SU-DHL-6 (cell line): ENCODE results near the gene LUC7L.
"Not testable (repeated sequence)": the region's sequence is repeated elsewhere in the genome, so short reads cannot be mapped to it uniquely, and the experiment has no call there.

Experiments
- H2AFZ ChIP-seq: fragments of 200-600 bp; sonication (generic); 2 replicates; pipeline ENCODE4 v1.6.1; 2014; ENCODE audit warnings: low read depth, mild to moderate bottlenecking, moderate library complexity, mixed read lengths, antibody characterized with exemption, low read length; ENCODE audit not compliant: severe bottlenecking
- H3F3A ChIP-seq: fragments of 200-600 bp; shearing (Covaris generic); 2 replicates; pipeline ENCODE4 v1.6.0; 2016; ENCODE audit warnings: antibody characterized with exemption, mild to moderate bottlenecking; ENCODE audit not compliant: insufficient read depth
- H3K27ac ChIP-seq: fragments of 200-600 bp; sonication (generic); 2 replicates; pipeline ENCODE4 v1.5.1; 2016; ENCODE audit warnings: low read depth, mild to moderate bottlenecking, low read length, moderate library complexity, mixed read lengths
- H3K27me3 ChIP-seq: fragments of 200-600 bp; sonication (generic), shearing (Covaris generic); 2 replicates; pipeline ENCODE4 v1.6.0; 2014; ENCODE audit warnings: mild to moderate bottlenecking, low read length
- H3K36me3 ChIP-seq: fragments of 200-600 bp; sonication (generic); 2 replicates; pipeline ENCODE4 v1.6.1; 2014; ENCODE audit warnings: mild to moderate bottlenecking, low read length, mixed read lengths
- H3K4me2 ChIP-seq: fragments of 300-600, 200-600 bp; shearing (Covaris generic), sonication (generic); 2 replicates; pipeline ENCODE4 v1.6.0; 2014; ENCODE audit warnings: low read length, low read depth, mild to moderate bottlenecking; ENCODE audit not compliant: poor library complexity, severe bottlenecking
- H3K4me3 ChIP-seq: fragments of 200-600 bp; sonication (generic); 2 replicates; pipeline ENCODE4 v1.5.1; 2014; ENCODE audit warnings: antibody characterized with exemption, low read length, mild to moderate bottlenecking, mixed read lengths; ENCODE audit not compliant: insufficient read depth, poor library complexity, severe bottlenecking
- H3K79me2 ChIP-seq: fragments of 200-600 bp; sonication (generic); 2 replicates; pipeline ENCODE4 v1.6.1; 2014; ENCODE audit warnings: mild to moderate bottlenecking, low read length, moderate library complexity; ENCODE audit not compliant: insufficient read depth
- H3K9ac ChIP-seq: fragments of 200-600 bp; sonication (generic); 2 replicates; pipeline ENCODE4 v1.7.0; 2014; ENCODE audit warnings: mild to moderate bottlenecking, low read length
- H3K9me2 ChIP-seq: fragments of 200-600 bp; sonication (generic); replicated peaks from 2 replicates; pipeline ENCODE4 v1.6.1; 2014; ENCODE audit warnings: low read length; ENCODE audit not compliant: insufficient read depth
- H3K9me3 ChIP-seq: fragments of 200-600 bp; sonication (generic); 2 replicates; pipeline ENCODE4 v1.6.1; 2014; ENCODE audit warnings: low read length, mixed read lengths; ENCODE audit not compliant: insufficient read depth
- H4K20me1 ChIP-seq: fragments of 200-600 bp; sonication (generic); 2 replicates; pipeline ENCODE4 v1.6.1; 2014; ENCODE audit warnings: low read depth, mild to moderate bottlenecking, antibody characterized with exemption, low read length, moderate library complexity, mixed read lengths
- EZH2phosphoT487 ChIP-seq: fragments of 200-600 bp; sonication (generic), shearing (Covaris generic); conservative IDR thresholded peaks from 2 replicates; pipeline ENCODE4 v1.6.1; 2018; ENCODE audit warnings: mild to moderate bottlenecking, antibody characterized with exemption, low read length, moderate library complexity, mixed read lengths
- TF ChIP-seq, protein P1 (sequence below): fragments of 200-600 bp; sonication (generic); IDR thresholded peaks from one replicate; pipeline ENCODE4 v1.5.1; 2017; ENCODE audit warnings: antibody characterized with exemption, mild to moderate bottlenecking, low read length, moderate library complexity; ENCODE audit not compliant: insufficient read depth, poor library complexity, severe bottlenecking

The LUC7L gene

DNA sequence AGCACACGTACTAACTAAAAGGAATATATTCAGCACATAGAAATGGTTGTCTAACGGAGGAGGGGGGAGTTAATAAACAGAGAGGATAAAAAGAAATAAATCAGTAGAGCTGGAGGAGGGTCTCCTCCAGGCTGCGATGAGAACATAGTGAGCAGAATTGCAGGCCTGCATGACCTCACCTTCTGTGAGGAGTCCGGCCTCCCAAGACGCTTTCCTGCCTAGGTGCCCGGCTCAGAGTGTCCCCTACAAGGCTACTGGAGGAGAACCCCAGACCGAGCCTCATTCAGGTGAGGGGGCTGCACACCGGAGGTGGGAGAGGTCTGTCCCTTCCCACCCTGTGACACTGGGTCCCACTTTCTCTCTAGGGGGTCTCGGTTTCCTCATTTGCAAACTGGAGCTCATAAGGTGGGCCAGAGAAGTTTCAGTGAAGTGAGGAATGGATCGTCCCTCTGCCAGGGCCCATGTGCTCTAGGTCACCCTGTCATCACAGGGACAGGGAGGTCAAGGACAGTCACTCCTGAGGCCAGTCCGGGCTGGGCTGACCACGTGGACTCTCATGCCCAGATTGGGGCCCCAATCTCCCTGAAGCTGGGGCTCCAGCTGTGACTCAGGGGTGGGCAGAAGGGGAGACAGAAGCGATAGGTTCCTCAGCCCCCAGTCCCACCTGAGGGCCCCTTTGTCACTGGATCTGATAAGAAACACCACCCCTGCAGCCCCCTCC lies 66.8 kb downstream of the LUC7L start:
- Histone ChIP-seq H3F3A (no peaks in the 10 kb centered on the region), H3K36me3 (no peaks in the 10 kb centered on the region), H3K27ac (no peak overlapping the region), H3K9ac (no peak overlapping the region), H3K4me2 (no peak overlapping the region), H3K9me3 (no peaks in the 10 kb centered on the region), H3K4me3 (no peak overlapping the region), H4K20me1 (no peaks in the 10 kb centered on the region), H2AFZ (no peak overlapping the region), H3K9me2 (no peaks in the 10 kb centered on the region), H3K27me3 (no peaks in the 10 kb centered on the region), H3K79me2 (no peaks in the 10 kb centered on the region)
- TF ChIP-seq EZH2phosphoT487, result no peak
- TF ChIP-seq, protein P1, sequence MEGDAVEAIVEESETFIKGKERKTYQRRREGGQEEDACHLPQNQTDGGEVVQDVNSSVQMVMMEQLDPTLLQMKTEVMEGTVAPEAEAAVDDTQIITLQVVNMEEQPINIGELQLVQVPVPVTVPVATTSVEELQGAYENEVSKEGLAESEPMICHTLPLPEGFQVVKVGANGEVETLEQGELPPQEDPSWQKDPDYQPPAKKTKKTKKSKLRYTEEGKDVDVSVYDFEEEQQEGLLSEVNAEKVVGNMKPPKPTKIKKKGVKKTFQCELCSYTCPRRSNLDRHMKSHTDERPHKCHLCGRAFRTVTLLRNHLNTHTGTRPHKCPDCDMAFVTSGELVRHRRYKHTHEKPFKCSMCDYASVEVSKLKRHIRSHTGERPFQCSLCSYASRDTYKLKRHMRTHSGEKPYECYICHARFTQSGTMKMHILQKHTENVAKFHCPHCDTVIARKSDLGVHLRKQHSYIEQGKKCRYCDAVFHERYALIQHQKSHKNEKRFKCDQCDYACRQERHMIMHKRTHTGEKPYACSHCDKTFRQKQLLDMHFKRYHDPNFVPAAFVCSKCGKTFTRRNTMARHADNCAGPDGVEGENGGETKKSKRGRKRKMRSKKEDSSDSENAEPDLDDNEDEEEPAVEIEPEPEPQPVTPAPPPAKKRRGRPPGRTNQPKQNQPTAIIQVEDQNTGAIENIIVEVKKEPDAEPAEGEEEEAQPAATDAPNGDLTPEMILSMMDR, result no peak

DNA sequence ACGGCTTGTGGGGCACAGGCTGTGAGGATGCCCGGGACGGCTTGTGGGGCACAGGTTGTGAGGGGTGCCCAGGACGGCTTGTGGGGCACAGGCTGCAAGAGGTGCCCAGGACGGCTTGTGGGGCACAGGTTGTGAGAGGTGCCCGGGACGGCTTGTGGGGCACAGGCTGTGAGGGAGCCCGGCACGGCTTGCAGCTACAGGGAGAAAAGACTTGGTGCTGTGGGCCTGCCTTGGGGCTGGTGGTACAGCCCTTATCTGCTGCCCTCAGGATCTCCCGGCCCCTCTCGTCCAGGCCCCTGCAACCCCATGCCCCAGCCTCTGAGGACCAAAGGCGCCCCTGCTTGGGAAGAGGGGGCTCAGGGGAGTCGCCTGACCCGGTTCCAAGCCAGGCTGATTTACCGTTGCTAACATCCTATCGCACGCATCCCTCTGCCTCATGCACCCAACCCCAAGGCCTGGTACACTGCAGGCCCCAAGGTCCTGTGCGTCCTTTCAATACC lies 68.5 kb downstream of the LUC7L start:
- no peaks in the 10 kb centered on the region for H3K9me2 ChIP-seq
- no peak overlapping the region for H3K4me3 ChIP-seq
- no peak overlapping the region for H3K9ac ChIP-seq
- no peak overlapping the region for H3K4me2 ChIP-seq
- H2AFZ ChIP-seq, result no peak overlapping the region
- H3F3A ChIP-seq, result no peaks in the 10 kb centered on the region
- no peaks in the 10 kb centered on the region for H3K9me3 ChIP-seq
- no peaks in the 10 kb centered on the region for H3K36me3 ChIP-seq
- no peaks in the 10 kb centered on the region for H4K20me1 ChIP-seq
- H3K79me2 ChIP-seq, result no peaks in the 10 kb centered on the region
- no peak for TF ChIP-seq EZH2phosphoT487
- TF ChIP-seq, protein P1, result no peak
- H3K27me3 ChIP-seq, result no peaks in the 10 kb centered on the region
- H3K27ac ChIP-seq, result no peak overlapping the region

DNA sequence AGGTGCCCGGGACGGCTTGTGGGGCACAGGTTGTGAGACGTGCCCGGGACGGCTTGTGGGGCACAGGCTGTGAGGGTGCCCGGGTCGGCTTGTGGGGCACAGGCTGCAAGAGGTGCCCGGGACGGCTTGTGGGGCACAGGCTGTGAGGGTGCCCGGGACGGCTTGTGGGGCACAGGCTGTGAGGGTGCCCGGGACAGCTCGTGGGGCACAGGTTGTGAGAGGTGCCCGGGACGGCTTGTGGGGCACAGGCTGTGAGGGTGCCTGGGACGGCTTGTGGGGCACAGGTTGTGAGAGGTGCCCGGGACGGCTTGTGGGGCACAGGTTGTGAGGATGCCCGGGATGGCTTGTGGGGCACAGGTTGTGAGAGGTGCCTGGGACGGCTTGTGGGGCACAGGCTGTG lies 69.0 kb downstream of the LUC7L start:
- not testable (repeated sequence) for H3K27me3 ChIP-seq

DNA sequence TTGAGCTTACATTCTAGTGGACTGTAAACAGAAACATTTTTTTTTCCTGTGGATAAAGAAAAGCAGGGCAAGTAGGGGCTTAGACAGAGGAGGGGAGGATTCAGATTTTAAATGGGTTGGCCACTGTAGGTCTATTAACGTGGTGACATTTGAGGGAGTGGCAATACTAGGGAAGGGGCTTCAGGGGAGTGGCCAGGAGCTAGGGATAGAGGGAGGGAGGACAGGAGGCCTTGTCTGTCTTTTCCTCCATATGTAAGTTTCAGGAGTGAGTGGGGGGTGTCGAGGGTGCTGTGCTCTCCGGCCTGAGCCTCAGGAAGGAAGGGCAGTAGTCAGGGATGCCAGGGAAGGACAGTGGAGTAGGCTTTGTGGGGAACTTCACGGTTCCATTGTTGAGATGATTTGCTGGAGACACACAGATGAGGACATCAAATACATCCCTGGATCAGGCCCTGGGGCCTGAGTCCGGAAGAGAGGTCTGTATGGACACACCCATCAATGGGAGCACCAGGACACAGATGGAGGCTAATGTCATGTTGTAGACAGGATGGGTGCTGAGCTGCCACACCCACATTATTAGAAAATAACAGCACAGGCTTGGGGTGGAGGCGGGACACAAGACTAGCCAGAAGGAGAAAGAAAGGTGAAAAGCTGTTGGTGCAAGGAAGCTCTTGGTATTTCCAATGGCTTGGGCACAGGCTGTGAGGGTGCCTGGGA lies 70.0 kb downstream of the LUC7L start:
- Histone ChIP-seq H3K4me3 (no peak overlapping the region), H4K20me1 (no peaks in the 10 kb centered on the region), H3F3A (no peaks in the 10 kb centered on the region), H3K9me2 (no peaks in the 10 kb centered on the region), H3K9me3 (no peaks in the 10 kb centered on the region), H3K36me3 (no peaks in the 10 kb centered on the region), H2AFZ (no peak overlapping the region), H3K4me2 (no peak overlapping the region), H3K9ac (no peak overlapping the region), H3K27me3 (no peaks in the 10 kb centered on the region), H3K27ac (no peak overlapping the region), H3K79me2 (no peaks in the 10 kb centered on the region)
- TF ChIP-seq EZH2phosphoT487, result no peak
- TF ChIP-seq, protein P1, result no peak

More for the DNA sequence above, 69.0 kb downstream of the LUC7L start:
- H3K36me3 ChIP-seq, H3K9ac ChIP-seq, H3K27ac ChIP-seq, H3K4me2 ChIP-seq, H3K9me2 ChIP-seq, H3K4me3 ChIP-seq, H2AFZ ChIP-seq, H4K20me1 ChIP-seq, H3K9me3 ChIP-seq, H3K79me2 ChIP-seq, H3F3A ChIP-seq: not testable (repeated sequence)
